Mesenchymal stem cell (in vitro differentiated cells and primary cell): ENCODE measurements around the gene MPPED2.
"Not testable (repeated sequence)": the region's sequence is repeated elsewhere in the genome, so short reads cannot be mapped to it uniquely, and the experiment has no call there.

Experiments
- DNase-seq: peaks from one replicate; pipeline ENCODE4 v3.0.0-alpha.2; 2013
- H2AFZ ChIP-seq: one replicate; pipeline ENCODE4 v1.6.1; 2013; ENCODE audit warnings: low read depth, mild to moderate bottlenecking, control low read depth, inconsistent platforms, low read length, moderate library complexity
- H2AK5ac ChIP-seq: 2 replicates; pipeline ENCODE4 v1.6.1; 2013; ENCODE audit warnings: low read length, moderate library complexity, mild to moderate bottlenecking, inconsistent platforms; ENCODE audit not compliant: severe bottlenecking
- H2BK120ac ChIP-seq: one replicate; pipeline ENCODE4 v1.6.1; 2013; ENCODE audit warnings: low read depth, mild to moderate bottlenecking, inconsistent platforms, low read length, moderate library complexity
- H2BK12ac ChIP-seq, 2 experiments: one replicate each; pipeline ENCODE4 v1.6.1; 2013; ENCODE audit warnings: inconsistent platforms in 2 of 2, low read length in 2 of 2, mild to moderate bottlenecking in 2 of 2, moderate library complexity in 2 of 2, control low read depth in 1 of 2
- H2BK15ac ChIP-seq: one replicate; pipeline ENCODE4 v1.6.1; 2013; ENCODE audit warnings: mild to moderate bottlenecking, low read depth, inconsistent platforms; ENCODE audit not compliant: poor library complexity, severe bottlenecking
- H2BK5ac ChIP-seq: 2 replicates; pipeline ENCODE4 v1.6.1; 2013; ENCODE audit warnings: low read depth, mild to moderate bottlenecking, low read length, control low read depth, inconsistent platforms; ENCODE audit not compliant: poor library complexity, severe bottlenecking
- H3K14ac ChIP-seq, 2 experiments: one replicate each; pipeline ENCODE4 v1.6.1; 2013; ENCODE audit warnings: inconsistent platforms in 2 of 2, low read length in 2 of 2, control low read depth in 1 of 2, mild to moderate bottlenecking in 1 of 2, moderate library complexity in 1 of 2
- H3K18ac ChIP-seq, 2 experiments: one replicate each; pipeline ENCODE4 v1.6.1; 2013; ENCODE audit warnings: inconsistent platforms in 2 of 2, low read length in 2 of 2, control low read depth in 1 of 2, low read depth in 1 of 2, mild to moderate bottlenecking in 1 of 2
- H3K23ac ChIP-seq, 2 experiments: one replicate each; pipeline ENCODE4 v1.6.1; 2013; ENCODE audit warnings: inconsistent platforms in 2 of 2, low read length in 2 of 2, mild to moderate bottlenecking in 2 of 2, moderate library complexity in 2 of 2, control low read depth in 1 of 2
- H3K27ac ChIP-seq: 2 replicates; pipeline ENCODE4 v1.5.1; 2013; ENCODE audit warnings: mild to moderate bottlenecking, moderate library complexity, low read length, control low read depth, inconsistent platforms; ENCODE audit not compliant: poor library complexity, severe bottlenecking
- H3K27me3 ChIP-seq, 2 experiments: 2 replicates each; pipeline versions ENCODE4 v1.6.1 to v1.7.0; 2013; ENCODE audit warnings: low read length in 2 of 2, mild to moderate bottlenecking in 2 of 2, moderate library complexity in 2 of 2, control low read depth in 1 of 2, inconsistent platforms in 1 of 2; ENCODE audit not compliant: control insufficient read depth in 1 of 2, insufficient read depth in 1 of 2
- H3K36me3 ChIP-seq, 2 experiments: 2 replicates each; pipeline versions ENCODE4 v1.6.1 to v1.7.0; 2013; ENCODE audit warnings: low read length in 2 of 2, control low read depth in 1 of 2, inconsistent platforms in 1 of 2, low read depth in 1 of 2, mild to moderate bottlenecking in 1 of 2; ENCODE audit not compliant: insufficient read depth in 2 of 2, control insufficient read depth in 1 of 2
- H3K4ac ChIP-seq, 2 experiments: one replicate each; pipeline ENCODE4 v1.6.1; 2013; ENCODE audit warnings: inconsistent platforms in 2 of 2, low read length in 2 of 2, mild to moderate bottlenecking in 2 of 2, moderate library complexity in 2 of 2, control low read depth in 1 of 2, low read depth in 1 of 2
- H3K4me1 ChIP-seq: 2 replicates; pipeline ENCODE4 v1.6.1; 2013; ENCODE audit warnings: low read depth, low read length, control low read depth; ENCODE audit not compliant: control insufficient read depth, insufficient read depth
- H3K4me2 ChIP-seq: 2 replicates; pipeline ENCODE4 v1.6.1; 2013; ENCODE audit warnings: low read length, mild to moderate bottlenecking, inconsistent platforms; ENCODE audit not compliant: poor library complexity, severe bottlenecking
- H3K4me3 ChIP-seq, 2 experiments: 2 replicates each; pipeline versions ENCODE4 v1.5.1 to v1.7.0; 2013; ENCODE audit warnings: low read length in 2 of 2, mild to moderate bottlenecking in 2 of 2, control low read depth in 1 of 2, low read depth in 1 of 2; ENCODE audit not compliant: insufficient read depth in 1 of 2
- H3K79me1 ChIP-seq: replicated peaks from 2 replicates; pipeline ENCODE4 v1.6.1; 2013; ENCODE audit warnings: mild to moderate bottlenecking, control low read depth, low read length, inconsistent platforms; ENCODE audit not compliant: poor library complexity, severe bottlenecking
- H3K9ac ChIP-seq: 2 replicates; pipeline ENCODE4 v1.7.0; 2013; ENCODE audit warnings: mild to moderate bottlenecking, low read length, moderate library complexity
- H3K9me3 ChIP-seq: 2 replicates; pipeline ENCODE4 v1.7.0; 2013; ENCODE audit warnings: mild to moderate bottlenecking, low read length; ENCODE audit not compliant: control insufficient read depth
- H4K8ac ChIP-seq: one replicate; pipeline ENCODE4 v1.6.1; 2013; ENCODE audit warnings: inconsistent platforms, mild to moderate bottlenecking, low read length, moderate library complexity
- H4K91ac ChIP-seq: one replicate; pipeline ENCODE4 v1.6.1; 2013; ENCODE audit warnings: mild to moderate bottlenecking, low read length, inconsistent platforms
- WGBS: methylation state at CpG from one replicate; pipeline ENCODE4 v1.1.7; 2013; ENCODE audit warnings: mixed read lengths; 5-methylcytosine and 5-hydroxymethylcytosine counted together

MPPED2 gene

GRCh38 chr11:30560206-30561106 lies 25.7 kb downstream of the MPPED2 start:
- Histone ChIP-seq H3K79me1 (no peaks in the 10 kb centered on the region), H2BK15ac (no peak overlapping the region), H3K9ac (no peak overlapping the region), H2AFZ (no peak overlapping the region), H2BK5ac (no peak overlapping the region), H2BK120ac (no peak overlapping the region), H3K4me3 (no peak overlapping the region), H3K4ac (no peak overlapping the region), H2AK5ac (no peak overlapping the region), H4K91ac (no peak overlapping the region), H3K4me2 (no peak overlapping the region), H2BK12ac (no peak overlapping the region), H3K14ac (no peak overlapping the region), H3K4me1 (no peaks in the 10 kb centered on the region), H3K27ac (no peak overlapping the region), H4K8ac (no peak overlapping the region), H3K36me3 (no peaks in the 10 kb centered on the region), H3K9me3 (no peaks in the 10 kb centered on the region), H3K23ac (no peak overlapping the region), H3K27me3 (no peaks in the 10 kb centered on the region), H3K18ac (no peak overlapping the region)
- no peak for DNase-seq
- 35% methylated on average over 6 of the region's 7 CpGs for WGBS

GRCh38 chr11:30559004-30559403 lies 27.1 kb downstream of the MPPED2 start:
- no peak overlapping the region for H3K4ac ChIP-seq
- H3K14ac ChIP-seq = no peak overlapping the region
- no peak overlapping the region for H3K23ac ChIP-seq
- no peak overlapping the region for H4K91ac ChIP-seq
- H3K79me1 ChIP-seq = no peaks in the 10 kb centered on the region
- H3K9ac ChIP-seq = no peak overlapping the region
- H2AFZ ChIP-seq = no peak overlapping the region
- H3K18ac ChIP-seq = no peak overlapping the region
- no peak overlapping the region for H2BK15ac ChIP-seq
- no peaks in the 10 kb centered on the region for H3K4me1 ChIP-seq
- no peak for DNase-seq
- H3K4me3 ChIP-seq = no peak overlapping the region
- no peak overlapping the region for H4K8ac ChIP-seq
- no peaks in the 10 kb centered on the region for H3K36me3 ChIP-seq
- no peaks in the 10 kb centered on the region for H3K27me3 ChIP-seq
- H3K27ac ChIP-seq = no peak overlapping the region
- no peak overlapping the region for H2BK120ac ChIP-seq
- H2AK5ac ChIP-seq = no peak overlapping the region
- no peak overlapping the region for H2BK12ac ChIP-seq
- H3K4me2 ChIP-seq = no peak overlapping the region
- no CpG with 5 or more reads among the region's 1 CpG for WGBS
- H2BK5ac ChIP-seq = no peak overlapping the region
- no peaks in the 10 kb centered on the region for H3K9me3 ChIP-seq

- not testable (repeated sequence) for H4K8ac ChIP-seq, H2BK120ac ChIP-seq
- WGBS = 75% methylated on average over 6 of the region's 6 CpGs
These were observed 31.6 kb downstream of the MPPED2 start for GRCh38 chr11:30554587-30554986.

DNA sequence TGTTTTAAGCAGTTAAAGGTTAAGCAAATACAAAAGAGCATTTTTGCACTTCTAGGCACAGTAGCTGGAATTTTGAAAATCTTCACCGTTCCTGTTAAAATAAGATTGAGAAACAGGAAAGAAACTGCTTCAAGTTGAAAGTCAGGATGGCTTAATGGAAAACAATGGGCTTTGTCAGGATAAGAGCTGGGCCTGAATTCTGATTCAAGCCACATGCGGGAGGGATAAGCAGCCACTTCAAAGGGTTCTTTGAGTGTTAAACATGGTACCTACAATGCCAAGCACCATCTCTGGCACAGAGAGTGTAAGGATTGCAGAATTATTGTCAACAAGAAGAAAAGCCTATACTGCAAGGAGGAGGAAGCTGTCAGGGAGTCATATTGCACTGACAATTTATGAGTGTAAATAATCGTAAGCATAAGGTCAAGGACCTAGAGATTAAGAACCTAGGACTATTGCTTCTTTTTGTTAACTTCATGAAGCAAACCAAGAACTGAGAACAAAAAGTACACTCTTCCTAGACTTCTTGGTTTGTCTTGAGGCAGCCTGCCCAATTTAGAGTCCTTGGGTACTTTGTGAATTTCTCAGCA lies 32.5 kb downstream of the MPPED2 start:
- Histone ChIP-seq H3K4me2 (no peak overlapping the region), H2BK12ac (no peak overlapping the region), H2BK5ac (no peak overlapping the region), H3K9me3 (no peaks in the 10 kb centered on the region), H3K36me3 (no peaks in the 10 kb centered on the region), H3K18ac (no peak overlapping the region), H2AK5ac (no peak overlapping the region), H3K9ac (no peak overlapping the region), H2BK15ac (no peak overlapping the region), H4K8ac (no peak overlapping the region), H3K27me3 (no peaks in the 10 kb centered on the region), H3K27ac (no peak overlapping the region), H3K79me1 (no peaks in the 10 kb centered on the region), H2AFZ (no peak overlapping the region), H3K23ac (no peak overlapping the region), H4K91ac (no peak overlapping the region), H3K4me1 (no peaks in the 10 kb centered on the region), H3K4me3 (no peak overlapping the region), H3K14ac (no peak overlapping the region), H2BK120ac (no peak overlapping the region), H3K4ac (no peak overlapping the region)
- peak; percentile 3 for DNase-seq
- 49% methylated on average over 3 of the region's 3 CpGs for WGBS

More at GRCh38 chr11:30554587-30554986, 31.6 kb downstream of the MPPED2 start:
- H3K9ac ChIP-seq, H3K27ac ChIP-seq, H3K14ac ChIP-seq, H3K23ac ChIP-seq, H4K91ac ChIP-seq, H3K9me3 ChIP-seq, H3K4ac ChIP-seq, H3K79me1 ChIP-seq, H3K4me2 ChIP-seq, H2AK5ac ChIP-seq, H2BK15ac ChIP-seq, H2BK12ac ChIP-seq, H3K36me3 ChIP-seq, H2AFZ ChIP-seq, H3K4me3 ChIP-seq, H3K27me3 ChIP-seq, H3K18ac ChIP-seq, H2BK5ac ChIP-seq, H3K4me1 ChIP-seq, DNase-seq: not testable (repeated sequence)
